ENCODE measurements around the gene CBLN1. TPM values are rescaled to one million over a fixed set of nuclear protein-coding genes. Genes with fewer than 3 reads are reported as not detected.

CBLN1 gene
- total RNA-seq, 1 donor from 2014 or later = 0.77 TPM

DNA sequence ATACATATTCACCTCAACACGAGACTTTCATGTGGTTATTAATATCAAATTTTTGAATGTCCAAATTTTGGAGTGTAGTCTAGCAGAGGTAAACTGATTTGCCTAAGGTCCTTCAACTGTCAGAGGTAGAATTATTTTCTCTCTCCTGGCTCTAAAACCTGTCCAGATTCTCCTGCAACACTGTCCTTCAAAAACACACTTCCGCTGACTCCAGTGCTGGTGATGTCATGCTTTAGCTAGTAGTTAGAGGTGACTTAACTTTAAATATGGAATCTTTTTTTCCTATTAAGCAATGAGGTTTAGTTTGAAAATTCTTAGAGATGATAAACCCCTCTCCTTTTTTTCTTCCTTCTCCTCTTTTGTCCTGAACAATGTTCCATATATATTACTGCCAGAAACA, 10.8 kb upstream of the CBLN1 start:
- TF ChIP-seq, protein P1, sequence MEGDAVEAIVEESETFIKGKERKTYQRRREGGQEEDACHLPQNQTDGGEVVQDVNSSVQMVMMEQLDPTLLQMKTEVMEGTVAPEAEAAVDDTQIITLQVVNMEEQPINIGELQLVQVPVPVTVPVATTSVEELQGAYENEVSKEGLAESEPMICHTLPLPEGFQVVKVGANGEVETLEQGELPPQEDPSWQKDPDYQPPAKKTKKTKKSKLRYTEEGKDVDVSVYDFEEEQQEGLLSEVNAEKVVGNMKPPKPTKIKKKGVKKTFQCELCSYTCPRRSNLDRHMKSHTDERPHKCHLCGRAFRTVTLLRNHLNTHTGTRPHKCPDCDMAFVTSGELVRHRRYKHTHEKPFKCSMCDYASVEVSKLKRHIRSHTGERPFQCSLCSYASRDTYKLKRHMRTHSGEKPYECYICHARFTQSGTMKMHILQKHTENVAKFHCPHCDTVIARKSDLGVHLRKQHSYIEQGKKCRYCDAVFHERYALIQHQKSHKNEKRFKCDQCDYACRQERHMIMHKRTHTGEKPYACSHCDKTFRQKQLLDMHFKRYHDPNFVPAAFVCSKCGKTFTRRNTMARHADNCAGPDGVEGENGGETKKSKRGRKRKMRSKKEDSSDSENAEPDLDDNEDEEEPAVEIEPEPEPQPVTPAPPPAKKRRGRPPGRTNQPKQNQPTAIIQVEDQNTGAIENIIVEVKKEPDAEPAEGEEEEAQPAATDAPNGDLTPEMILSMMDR (IDR thresholded peaks at IDR 0.05; ENCODE audit: borderline replicate concordance) = no peak
- Histone ChIP-seq H3K4me3 (no peak overlapping the region), H3K27me3 (ENCODE audit: low read depth) (peaks cover 92% of the 10 kb centered on the region), H3K4me1 (no peaks in the 10 kb centered on the region), H3K36me3 (no peaks in the 10 kb centered on the region), H3K27ac (replicated peaks) (no peak overlapping the region), H3K9me3 (replicated peaks) (no peaks in the 10 kb centered on the region)
- intact Hi-C loops (cut with micrococcal nuclease) = no loop called here
- no peak for DNase-seq

GRCh38 chr16:49287572-49287971, 5.9 kb upstream of the CBLN1 start:
- intact Hi-C loops (cut with micrococcal nuclease) = no loop called here
- Histone ChIP-seq H3K4me1 (peaks cover 14% of the 10 kb centered on the region), H3K27me3 (ENCODE audit: low read depth) (peaks cover 97% of the 10 kb centered on the region)

GRCh38 chr16:49284962-49285361, 3.3 kb upstream of the CBLN1 start:
- intact Hi-C loops (cut with micrococcal nuclease) = no loop called here
- Histone ChIP-seq H3K36me3 (no peaks in the 10 kb centered on the region), H3K4me1 (peaks cover 33% of the 10 kb centered on the region), H3K9me3 (replicated peaks) (no peaks in the 10 kb centered on the region), H3K27ac (replicated peaks) (no peak overlapping the region), H3K4me3 (no peak overlapping the region), H3K27me3 (ENCODE audit: low read depth) (peaks cover 99% of the 10 kb centered on the region)
- TF ChIP-seq, protein P1 (IDR thresholded peaks at IDR 0.05; ENCODE audit: borderline replicate concordance) = no peak
- DNase-seq = no peak

More at GRCh38 chr16:49287572-49287971, 5.9 kb upstream of the CBLN1 start:
- H3K27ac ChIP-seq (replicated peaks) = no peak overlapping the region
- no peaks in the 10 kb centered on the region for H3K9me3 ChIP-seq (replicated peaks)
- TF ChIP-seq, protein P1 (IDR thresholded peaks at IDR 0.05; ENCODE audit: borderline replicate concordance) = no peak
- no peak overlapping the region for H3K4me3 ChIP-seq
- no peak for DNase-seq
- H3K36me3 ChIP-seq = no peaks in the 10 kb centered on the region

DNA sequence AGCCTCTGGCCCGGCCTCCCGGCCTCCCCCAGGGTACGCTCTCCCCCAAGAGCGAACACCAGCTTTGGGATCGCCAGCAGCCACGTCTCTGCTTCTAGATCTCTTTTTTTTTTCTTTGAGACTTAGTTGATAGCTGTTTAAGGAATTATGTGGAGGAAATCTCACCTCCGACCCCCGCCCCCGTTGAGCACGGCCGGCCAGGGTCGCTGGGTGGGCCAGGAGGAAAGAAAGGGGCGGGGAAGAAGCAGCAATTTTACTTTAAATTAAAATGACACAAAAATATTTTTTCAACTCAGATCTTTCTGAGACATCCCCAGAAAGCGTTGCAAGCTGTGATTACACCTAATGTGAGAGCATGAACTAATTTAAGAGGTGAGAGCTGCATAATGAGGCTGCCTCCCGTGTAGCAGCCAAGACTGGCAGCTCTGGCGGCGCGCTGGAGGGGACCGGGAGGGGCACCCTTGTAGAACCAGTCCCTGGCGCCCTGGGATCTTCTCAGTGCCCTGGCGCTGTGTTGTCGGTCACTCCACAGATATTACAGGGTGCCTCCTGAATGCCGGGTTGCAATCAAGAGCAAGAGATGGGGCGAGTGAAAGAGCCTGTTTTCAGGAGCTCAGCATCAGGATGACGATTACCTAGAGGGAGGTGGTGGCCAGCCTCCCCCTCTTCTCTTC, 1.9 kb upstream of the CBLN1 start:
- peaks cover 99% of the 10 kb centered on the region for H3K27me3 ChIP-seq (ENCODE audit: low read depth)
- TF ChIP-seq, protein P1 (IDR thresholded peaks at IDR 0.05; ENCODE audit: borderline replicate concordance) = no peak
- intact Hi-C loops (cut with micrococcal nuclease) = no loop called here
- DNase-seq = no peak
- H3K36me3 ChIP-seq = no peaks in the 10 kb centered on the region
- peaks cover 44% of the 10 kb centered on the region for H3K4me1 ChIP-seq
- peak overlapping the region; percentile 67 for H3K4me3 ChIP-seq
- no peaks in the 10 kb centered on the region for H3K9me3 ChIP-seq (replicated peaks)
- H3K27ac ChIP-seq (replicated peaks) = no peak overlapping the region

DNA sequence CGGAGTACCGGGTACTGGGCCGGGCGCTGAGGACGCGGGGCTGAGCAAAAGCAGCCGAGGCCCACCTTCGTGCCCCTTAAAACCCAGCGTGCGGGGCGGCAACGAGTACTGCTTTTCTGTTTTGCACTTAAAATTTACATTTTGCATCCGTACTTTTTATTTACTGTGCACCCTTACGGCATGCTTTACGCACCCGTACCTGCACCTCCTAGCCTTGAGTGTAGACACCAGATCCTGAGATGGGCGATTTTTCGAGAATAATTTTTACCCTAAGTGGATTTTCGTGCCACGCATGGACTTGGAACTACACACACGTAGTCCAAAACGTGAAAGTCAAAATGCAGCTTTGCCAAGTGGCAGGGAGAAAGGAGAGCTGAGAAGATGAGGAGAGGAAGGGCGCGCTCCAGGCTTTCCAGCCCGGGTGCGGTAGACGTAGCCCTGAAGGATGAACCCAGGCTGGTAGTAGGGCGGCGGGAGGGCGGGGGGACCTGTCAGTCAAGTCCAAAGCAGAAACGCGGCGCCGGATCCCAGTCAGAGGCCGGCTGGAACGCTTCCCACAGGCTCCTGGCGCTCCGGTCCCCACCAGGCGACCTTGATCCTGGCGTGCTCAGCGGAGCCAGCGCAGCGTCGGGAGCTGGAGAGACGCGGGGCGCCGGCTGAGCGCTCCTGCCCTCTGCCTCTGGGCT, 1.2 kb upstream of the CBLN1 start:
- intact Hi-C loops (cut with micrococcal nuclease) = no loop called here
- Histone ChIP-seq H3K4me3 (peak overlapping the region; percentile 67), H3K9me3 (replicated peaks) (no peaks in the 10 kb centered on the region), H3K36me3 (no peaks in the 10 kb centered on the region), H3K27ac (replicated peaks) (no peak overlapping the region), H3K27me3 (ENCODE audit: low read depth) (peaks cover 99% of the 10 kb centered on the region), H3K4me1 (peaks cover 49% of the 10 kb centered on the region)
- DNase-seq = no peak
- TF ChIP-seq, protein P1 (IDR thresholded peaks at IDR 0.05; ENCODE audit: borderline replicate concordance) = no peak

Measured in left ventricle myocardium inferior (tissue), 1 donor.